GM21526 (cell line): Measurements from ENCODE around the gene TMEM138.

Experiments used
- ATAC-seq: cut with Tn5 transposase; IDR thresholded peaks from one replicate; pipeline ENCODE4 v1.9.1; 2021; ENCODE audit warnings: moderate library complexity; ENCODE audit not compliant: unreplicated experiment, low FRiP score

TMEM138 gene

GRCh38 chr11:61361741-61362541 is at the start of gene TMEM138, which contains the start of gene CYB561A3:
TMEM138 (plus strand) TSS chr11:61362374; CDS start chr11:61364391, 2,017 bp downstream.
CYB561A3 (minus strand) TSS chr11:61361882; CDS start chr11:61356713, 5,169 bp downstream.
- ATAC-seq = peak; percentile 73

- ATAC-seq = no peak
Measured at GRCh38 chr11:61315260-61315659, 46.9 kb upstream of the TMEM138 start.

- no peak for ATAC-seq
Measured at GRCh38 chr11:61325649-61326414, 36.3 kb upstream of the TMEM138 start.

GRCh38 chr11:61327669-61328071 is 34.5 kb upstream of the TMEM138 start:
- ATAC-seq = no peak

- no peak for ATAC-seq
Measured at GRCh38 chr11:61328351-61328750, 33.8 kb upstream of the TMEM138 start.

GRCh38 chr11:61329871-61330270 is 32.3 kb upstream of the TMEM138 start:
- ATAC-seq = no peak

- ATAC-seq = no peak
Measured at GRCh38 chr11:61331651-61332050, 30.5 kb upstream of the TMEM138 start.

GRCh38 chr11:61332281-61332796 is 29.8 kb upstream of the TMEM138 start:
- peak; percentile 3 for ATAC-seq

GRCh38 chr11:61332797-61333549 is 29.2 kb upstream of the TMEM138 start, which contains the start of the genes DDB1 and TKFC:
DDB1 (minus strand) TSS chr11:61333105; CDS start chr11:61332968, 137 bp downstream.
TKFC (plus strand) TSS chr11:61333228; CDS start chr11:61334729, 1,501 bp downstream.
- peak; percentile 80 for ATAC-seq

GRCh38 chr11:61333550-61334433 is 28.4 kb upstream of the TMEM138 start:
- ATAC-seq = no peak

- ATAC-seq = no peak
Measured at GRCh38 chr11:61334434-61335354, 27.5 kb upstream of the TMEM138 start.

GRCh38 chr11:61335355-61335710 is 26.8 kb upstream of the TMEM138 start:
- ATAC-seq = no peak

- ATAC-seq = peak; percentile 57
Measured at GRCh38 chr11:61336171-61336935, 25.8 kb upstream of the TMEM138 start.

- no peak for ATAC-seq
Measured at GRCh38 chr11:61337706-61338470, 24.3 kb upstream of the TMEM138 start.

GRCh38 chr11:61338783-61339489 is 23.2 kb upstream of the TMEM138 start:
- ATAC-seq = no peak

GRCh38 chr11:61339490-61339878 is 22.7 kb upstream of the TMEM138 start:
- no peak for ATAC-seq
